ENCODE data around the gene KIF11.

Gene KIF11

GRCh38 chr10:92664322-92664721 is 71.4 kb downstream of the KIF11 start:
- no peaks in the 10 kb centered on the region for H3K36me3 ChIP-seq (ENCODE audit: control insufficient read depth in 5 of 5, insufficient read depth in 5 of 5, low read length in 5 of 5)
- no peaks in the 10 kb centered on the region for H3K4me1 ChIP-seq (ENCODE audit: control insufficient read depth in 5 of 5, insufficient read depth in 5 of 5, low read length in 5 of 5)
- H3K9ac ChIP-seq (ENCODE audit: low read length in 5 of 5): no peak overlapping the region
- peaks cover 3 to 21% (median 8%) of the 10 kb centered on the region in 5 donors for H3K9me3 ChIP-seq (ENCODE audit: control insufficient read depth in 5 of 5, low read length in 5 of 5)
- H3K27ac ChIP-seq (ENCODE audit: low read depth, low read length): no peak overlapping the region
- no peaks in the 10 kb centered on the region for H3K27me3 ChIP-seq (ENCODE audit: control insufficient read depth in 5 of 5, insufficient read depth in 4 of 5, low read length in 5 of 5)
- no peak overlapping the region for H3K4me3 ChIP-seq (ENCODE audit: low read depth in 1 of 5, low read length in 5 of 5)

GRCh38 chr10:92667078-92667477 is 74.1 kb downstream of the KIF11 start:
- no peak overlapping the region for H3K4me3 ChIP-seq (ENCODE audit: low read depth in 1 of 5, low read length in 5 of 5)

GRCh38 chr10:92677708-92678107 is 84.8 kb downstream of the KIF11 start:
- Histone ChIP-seq H3K9ac (ENCODE audit: low read length in 5 of 5) (no peak overlapping the region), H3K9me3 (ENCODE audit: control insufficient read depth in 5 of 5, low read length in 5 of 5) (no peaks in the 10 kb centered on the region), H3K4me3 (ENCODE audit: low read depth in 1 of 5, low read length in 5 of 5) (no peak overlapping the region), H3K4me1 (ENCODE audit: control insufficient read depth in 5 of 5, insufficient read depth in 5 of 5, low read length in 5 of 5) (no peaks in the 10 kb centered on the region), H3K36me3 (ENCODE audit: control insufficient read depth in 5 of 5, insufficient read depth in 5 of 5, low read length in 5 of 5) (no peaks in the 10 kb centered on the region), H3K27ac (ENCODE audit: low read depth, low read length) (no peak overlapping the region), H3K27me3 (ENCODE audit: control insufficient read depth in 5 of 5, insufficient read depth in 4 of 5, low read length in 5 of 5) (no peaks in the 10 kb centered on the region)

More at GRCh38 chr10:92667078-92667477, 74.1 kb downstream of the KIF11 start:
- H3K27me3 ChIP-seq (ENCODE audit: control insufficient read depth in 5 of 5, insufficient read depth in 4 of 5, low read length in 5 of 5): no peaks in the 10 kb centered on the region
- H3K9ac ChIP-seq (ENCODE audit: low read length in 5 of 5): no peak overlapping the region
- H3K27ac ChIP-seq (ENCODE audit: low read depth, low read length): no peak overlapping the region
- H3K9me3 ChIP-seq (ENCODE audit: control insufficient read depth in 5 of 5, low read length in 5 of 5): peaks cover 3 to 21% (median 8%) of the 10 kb centered on the region in 5 donors
- no peaks in the 10 kb centered on the region for H3K4me1 ChIP-seq (ENCODE audit: control insufficient read depth in 5 of 5, insufficient read depth in 5 of 5, low read length in 5 of 5)
- H3K36me3 ChIP-seq (ENCODE audit: control insufficient read depth in 5 of 5, insufficient read depth in 5 of 5, low read length in 5 of 5): no peaks in the 10 kb centered on the region

- H3K4me3 ChIP-seq (ENCODE audit: low read depth in 1 of 5, low read length in 5 of 5): no peak overlapping the region
- H3K9ac ChIP-seq (ENCODE audit: low read length in 5 of 5): no peak overlapping the region
- no peaks in the 10 kb centered on the region for H3K27me3 ChIP-seq (ENCODE audit: control insufficient read depth in 5 of 5, insufficient read depth in 4 of 5, low read length in 5 of 5)
- H3K9me3 ChIP-seq (ENCODE audit: control insufficient read depth in 5 of 5, low read length in 5 of 5): no peaks in the 10 kb centered on the region
- no peak overlapping the region for H3K27ac ChIP-seq (ENCODE audit: low read depth, low read length)
- no peaks in the 10 kb centered on the region for H3K4me1 ChIP-seq (ENCODE audit: control insufficient read depth in 5 of 5, insufficient read depth in 5 of 5, low read length in 5 of 5)
- H3K36me3 ChIP-seq (ENCODE audit: control insufficient read depth in 5 of 5, insufficient read depth in 5 of 5, low read length in 5 of 5): no peaks in the 10 kb centered on the region
Observed at GRCh38 chr10:92678206-92678605, 85.3 kb downstream of the KIF11 start.

GRCh38 chr10:92681306-92681834 is 88.4 kb downstream of the KIF11 start:
- Histone ChIP-seq H3K27ac (ENCODE audit: low read depth, low read length) (no peak overlapping the region), H3K4me1 (ENCODE audit: control insufficient read depth in 5 of 5, insufficient read depth in 5 of 5, low read length in 5 of 5) (no peaks in the 10 kb centered on the region), H3K27me3 (ENCODE audit: control insufficient read depth in 5 of 5, insufficient read depth in 4 of 5, low read length in 5 of 5) (no peaks in the 10 kb centered on the region), H3K9ac (ENCODE audit: low read length in 5 of 5) (no peak overlapping the region), H3K36me3 (ENCODE audit: control insufficient read depth in 5 of 5, insufficient read depth in 5 of 5, low read length in 5 of 5) (no peaks in the 10 kb centered on the region), H3K9me3 (ENCODE audit: control insufficient read depth in 5 of 5, low read length in 5 of 5) (peaks cover 0 to 4% (median 4%) of the 10 kb centered on the region in 5 donors), H3K4me3 (ENCODE audit: low read depth in 1 of 5, low read length in 5 of 5) (no peak overlapping the region)

GRCh38 chr10:92688573-92688926 is 95.6 kb downstream of the KIF11 start:
- peak overlapping the region in 2 of 5 donors; percentile 64 to 68 for H3K9ac ChIP-seq (ENCODE audit: low read length in 5 of 5)
- H3K36me3 ChIP-seq (ENCODE audit: control insufficient read depth in 5 of 5, insufficient read depth in 5 of 5, low read length in 5 of 5): no peaks in the 10 kb centered on the region
- peaks cover 0 to 4% (median 4%) of the 10 kb centered on the region in 5 donors for H3K9me3 ChIP-seq (ENCODE audit: control insufficient read depth in 5 of 5, low read length in 5 of 5)
- peak overlapping the region in 4 of 5 donors; percentile 53 to 74 (median 66) for H3K4me3 ChIP-seq (ENCODE audit: low read depth in 1 of 5, low read length in 5 of 5)
- no peak overlapping the region for H3K27ac ChIP-seq (ENCODE audit: low read depth, low read length)
- H3K27me3 ChIP-seq (ENCODE audit: control insufficient read depth in 5 of 5, insufficient read depth in 4 of 5, low read length in 5 of 5): peaks cover 0 to 29% (median 14%) of the 10 kb centered on the region in 5 donors
- peaks cover 2 to 41% (median 34%) of the 10 kb centered on the region in 5 donors for H3K4me1 ChIP-seq (ENCODE audit: control insufficient read depth in 5 of 5, insufficient read depth in 5 of 5, low read length in 5 of 5)

GRCh38 chr10:92688927-92689662 is 96.2 kb downstream of the KIF11 start:
- Histone ChIP-seq H3K4me1 (ENCODE audit: control insufficient read depth in 5 of 5, insufficient read depth in 5 of 5, low read length in 5 of 5) (peaks cover 2 to 41% (median 34%) of the 10 kb centered on the region in 5 donors), H3K9ac (ENCODE audit: low read length in 5 of 5) (peak overlapping the region in 3 of 5 donors; percentile 64 to 76 (median 68)), H3K9me3 (ENCODE audit: control insufficient read depth in 5 of 5, low read length in 5 of 5) (peaks cover 0 to 4% (median 4%) of the 10 kb centered on the region in 5 donors), H3K36me3 (ENCODE audit: control insufficient read depth in 5 of 5, insufficient read depth in 5 of 5, low read length in 5 of 5) (no peaks in the 10 kb centered on the region), H3K27me3 (ENCODE audit: control insufficient read depth in 5 of 5, insufficient read depth in 4 of 5, low read length in 5 of 5) (peaks cover 0 to 29% (median 14%) of the 10 kb centered on the region in 5 donors), H3K4me3 (ENCODE audit: low read depth in 1 of 5, low read length in 5 of 5) (peak overlapping the region in 4 of 5 donors; percentile 53 to 74 (median 66)), H3K27ac (ENCODE audit: low read depth, low read length) (no peak overlapping the region)

- H3K4me1 ChIP-seq (ENCODE audit: control insufficient read depth in 5 of 5, insufficient read depth in 5 of 5, low read length in 5 of 5): peaks cover 2 to 41% (median 34%) of the 10 kb centered on the region in 5 donors
- H3K4me3 ChIP-seq (ENCODE audit: low read depth in 1 of 5, low read length in 5 of 5): peak within 1 kb of the TSS; percentile 62 to 74 (median 67)
- H3K36me3 ChIP-seq (ENCODE audit: control insufficient read depth in 5 of 5, insufficient read depth in 5 of 5, low read length in 5 of 5): peaks cover 0 to 3% (median 0%) of the 10 kb centered on the region in 5 donors
- H3K9ac ChIP-seq (ENCODE audit: low read length in 5 of 5): peak within 1 kb of the TSS in 4 of 5 donors; percentile 46 to 76 (median 66)
- peaks cover 0 to 4% (median 4%) of the 10 kb centered on the region in 5 donors for H3K9me3 ChIP-seq (ENCODE audit: control insufficient read depth in 5 of 5, low read length in 5 of 5)
- peaks cover 0 to 29% (median 14%) of the 10 kb centered on the region in 5 donors for H3K27me3 ChIP-seq (ENCODE audit: control insufficient read depth in 5 of 5, insufficient read depth in 4 of 5, low read length in 5 of 5)
- H3K27ac ChIP-seq (ENCODE audit: low read depth, low read length): peak within 1 kb of the TSS; percentile 77
Observed at GRCh38 chr10:92689663-92690210, 96.8 kb downstream of the KIF11 start, which contains the start of gene HHEX. Gene HHEX, plus strand, starts transcription at chr10:92689955. Its CDS starts 32 bp downstream, at chr10:92689987.

- Histone ChIP-seq H3K4me3 (ENCODE audit: low read depth in 1 of 5, low read length in 5 of 5) (peak overlapping the region; percentile 61 to 74 (median 67)), H3K27me3 (ENCODE audit: control insufficient read depth in 5 of 5, insufficient read depth in 4 of 5, low read length in 5 of 5) (peaks cover 0 to 31% (median 14%) of the 10 kb centered on the region in 5 donors), H3K9ac (ENCODE audit: low read length in 5 of 5) (peak overlapping the region in 4 of 5 donors; percentile 43 to 66 (median 51))
Observed at GRCh38 chr10:92690211-92690914, 97.4 kb downstream of the KIF11 start.

More at GRCh38 chr10:92690211-92690914, 97.4 kb downstream of the KIF11 start:
- Histone ChIP-seq H3K36me3 (ENCODE audit: control insufficient read depth in 5 of 5, insufficient read depth in 5 of 5, low read length in 5 of 5) (peaks cover 0 to 7% (median 0%) of the 10 kb centered on the region in 5 donors), H3K9me3 (ENCODE audit: control insufficient read depth in 5 of 5, low read length in 5 of 5) (peaks cover 0 to 2% (median 1%) of the 10 kb centered on the region in 5 donors), H3K27ac (ENCODE audit: low read depth, low read length) (peak overlapping the region; percentile 77), H3K4me1 (ENCODE audit: control insufficient read depth in 5 of 5, insufficient read depth in 5 of 5, low read length in 5 of 5) (peaks cover 2 to 41% (median 34%) of the 10 kb centered on the region in 5 donors)

All from subcutaneous abdominal adipose tissue (tissue), 5 donors.